CD4-positive, alpha-beta T cell (primary cell): ENCODE results near the gene DBN1. TPM values are rescaled to one million over a fixed set of nuclear protein-coding genes. Genes with fewer than 3 reads are reported as not detected.

ENCODE experiments used
- ATAC-seq: fragments of 200-7000 bp; cut with Tn5 transposase; one replicate; pipeline ENCODE4 v1.10.0; 2022; ENCODE audit warnings: mild to moderate bottlenecking; ENCODE audit not compliant: poor library complexity
- CTCF ChIA-PET: fragments of 350-600 bp; sonication (Branson Sonifier 250); formaldehyde crosslinking; loops from one replicate; lab custom pipeline; 2021; ENCODE audit warnings: antibody characterized with exemption, inconsistent platforms; lab: Charles Lee
- POLR2A ChIA-PET: fragments of 350-600 bp; sonication (Branson Sonifier 250); formaldehyde crosslinking; loops from one replicate; lab custom pipeline; 2021; ENCODE audit warnings: antibody characterized with exemption, inconsistent platforms; lab: Charles Lee
- DNase-seq, 14 experiments: peaks; one replicate each; pipeline ENCODE4 v3.0.0-alpha.2; 2013 to 2020; ENCODE audit warnings: mixed read lengths in 2 of 14
- H3K27ac ChIP-seq, 2 donors: one replicate each; pipeline versions ENCODE4 v1.5.1 to v1.7.0; 2013; ENCODE audit warnings: low read length in 2 of 2, low read depth in 1 of 2, mild to moderate bottlenecking in 1 of 2
- H3K27me3 ChIP-seq, 2 experiments: 1 replicate in 1 of 2; 2 replicates in 1 of 2; pipeline versions ENCODE4 v1.6.1 to v1.7.0; 2013; ENCODE audit warnings: low read length in 2 of 2, control low read depth in 1 of 2, mild to moderate bottlenecking in 1 of 2, moderate library complexity in 1 of 2; ENCODE audit not compliant: insufficient read depth in 2 of 2, control insufficient read depth in 1 of 2
- H3K36me3 ChIP-seq: one replicate; pipeline ENCODE4 v1.6.1; 2013; ENCODE audit warnings: low read length, control low read depth; ENCODE audit not compliant: insufficient read depth
- H3K4me1 ChIP-seq: one replicate; pipeline ENCODE4 v1.6.1; 2013; ENCODE audit warnings: low read length, control low read depth; ENCODE audit not compliant: insufficient read depth
- H3K4me3 ChIP-seq: one replicate; pipeline ENCODE4 v1.5.1; 2013; ENCODE audit warnings: mild to moderate bottlenecking, low read length, moderate library complexity
- H3K9me3 ChIP-seq, 2 experiments: 1 replicate in 1 of 2; 2 replicates in 1 of 2; pipeline versions ENCODE4 v1.6.1 to v1.7.0; 2013; ENCODE audit warnings: low read length in 2 of 2, mild to moderate bottlenecking in 2 of 2, control low read depth in 1 of 2, moderate library complexity in 1 of 2; ENCODE audit not compliant: control insufficient read depth in 1 of 2, insufficient read depth in 1 of 2
- H3K27ac Mint-ChIP-seq: one replicate; pipeline ENCODE4 v1.8.0; 2020; ENCODE audit warnings: mixed read lengths
- H3K27me3 Mint-ChIP-seq: one replicate; pipeline ENCODE4 v1.8.0; 2021; ENCODE audit warnings: mixed read lengths
- H3K36me3 Mint-ChIP-seq: one replicate; pipeline ENCODE4 v1.8.0; 2021; ENCODE audit warnings: low read depth, mixed read lengths
- H3K4me1 Mint-ChIP-seq: one replicate; pipeline ENCODE4 v1.8.0; 2021; ENCODE audit warnings: low read depth, mixed read lengths
- H3K4me3 Mint-ChIP-seq: one replicate; pipeline ENCODE4 v1.8.0; 2020; ENCODE audit warnings: mild to moderate bottlenecking, mixed read lengths
- H3K9me3 Mint-ChIP-seq: one replicate; pipeline ENCODE4 v1.8.0; 2020; ENCODE audit warnings: mixed read lengths
- intact Hi-C, 2 experiments: fragments of 100-400 bp; cut with DNase I in 1 of 2; cut with micrococcal nuclease in 1 of 2; formaldehyde crosslinking; loops; one replicate each; pipeline versions ENCODE4 v1.15.1 to v1.9.0; 2023 to 2025; cut with DNase I, micrococcal nuclease
- total RNA-seq, 174 experiments: library from RNA in 2 of 174; stranded (reverse) in 2 of 174; gene quantifications; one replicate each; pipeline ENCODE4 v1.2.3 and lab custom pipeline; 2021 to 2026
- TF ChIP-seq, protein P1 (sequence below): fragments of 200-600 bp; IDR thresholded peaks from one replicate; pipeline ENCODE4 v1.8.0; 2022; ENCODE audit warnings: antibody characterized with exemption, mild to moderate bottlenecking

DBN1 gene
- total RNA-seq, 2 experiments from 2014 or later = 1.8 to 2.5 TPM

DNA sequence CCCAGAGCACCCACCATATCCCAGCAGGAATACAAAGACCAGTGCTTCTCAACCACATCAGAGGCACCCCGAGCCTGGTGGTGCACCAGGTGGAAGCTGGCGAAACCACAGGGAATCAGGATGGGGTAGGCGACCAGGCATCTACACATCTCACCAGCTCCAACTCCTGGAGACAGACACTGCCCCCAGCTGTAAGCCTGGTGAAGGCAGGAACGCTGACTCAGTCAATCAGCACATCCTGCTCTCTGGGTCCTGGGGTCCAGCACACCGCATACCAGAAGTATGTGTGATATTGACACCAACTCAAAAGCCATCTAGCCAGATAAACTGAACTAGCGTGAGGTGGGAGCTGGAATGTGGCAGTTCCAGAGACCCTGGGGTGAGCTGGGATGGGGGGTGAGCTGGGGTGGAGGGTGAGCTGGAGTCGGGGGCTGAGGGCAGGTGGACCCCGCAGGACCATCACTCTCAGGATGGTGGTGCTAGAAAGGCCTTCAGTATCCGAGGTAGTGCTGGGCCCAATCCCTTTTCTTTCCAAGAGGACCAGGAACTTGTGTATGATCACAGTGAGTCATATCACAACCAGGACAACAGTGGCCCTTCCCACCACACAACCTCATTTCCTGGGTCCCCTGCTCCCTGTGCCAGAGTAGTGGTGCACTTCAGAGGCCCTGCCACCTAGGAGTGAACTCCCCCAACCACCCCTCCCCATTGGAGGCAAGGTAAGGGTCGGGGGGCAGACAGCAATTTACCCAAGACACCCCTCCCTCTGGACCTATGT, 2.5 kb downstream of the DBN1 start:
- CTCF ChIA-PET = interaction anchor here (1.0 to 1.4 kb wide), 2 partner anchors 14 to 15 kb away, joined by 3 to 4 read pairs; no protein-coding TSS in a partner anchor
- Histone ChIP-seq H3K27ac (no peak overlapping the region), H3K4me3 (no peak overlapping the region), H3K4me1 (peaks cover 28% of the 10 kb centered on the region), H3K9me3 (no peaks in the 10 kb centered on the region), H3K36me3 (no peaks in the 10 kb centered on the region), H3K27me3 (peaks cover 0 to 5% of the 10 kb centered on the region in 2 experiments)
- TF ChIP-seq, protein P1, sequence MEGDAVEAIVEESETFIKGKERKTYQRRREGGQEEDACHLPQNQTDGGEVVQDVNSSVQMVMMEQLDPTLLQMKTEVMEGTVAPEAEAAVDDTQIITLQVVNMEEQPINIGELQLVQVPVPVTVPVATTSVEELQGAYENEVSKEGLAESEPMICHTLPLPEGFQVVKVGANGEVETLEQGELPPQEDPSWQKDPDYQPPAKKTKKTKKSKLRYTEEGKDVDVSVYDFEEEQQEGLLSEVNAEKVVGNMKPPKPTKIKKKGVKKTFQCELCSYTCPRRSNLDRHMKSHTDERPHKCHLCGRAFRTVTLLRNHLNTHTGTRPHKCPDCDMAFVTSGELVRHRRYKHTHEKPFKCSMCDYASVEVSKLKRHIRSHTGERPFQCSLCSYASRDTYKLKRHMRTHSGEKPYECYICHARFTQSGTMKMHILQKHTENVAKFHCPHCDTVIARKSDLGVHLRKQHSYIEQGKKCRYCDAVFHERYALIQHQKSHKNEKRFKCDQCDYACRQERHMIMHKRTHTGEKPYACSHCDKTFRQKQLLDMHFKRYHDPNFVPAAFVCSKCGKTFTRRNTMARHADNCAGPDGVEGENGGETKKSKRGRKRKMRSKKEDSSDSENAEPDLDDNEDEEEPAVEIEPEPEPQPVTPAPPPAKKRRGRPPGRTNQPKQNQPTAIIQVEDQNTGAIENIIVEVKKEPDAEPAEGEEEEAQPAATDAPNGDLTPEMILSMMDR = no peak
- Mint-ChIP-seq H3K4me1 (peaks cover 17% of the 10 kb centered on the region), H3K27ac (no peak overlapping the region), H3K9me3 (no peaks in the 10 kb centered on the region), H3K4me3 (peak overlapping the region; percentile 67), H3K27me3 (peaks cover 6% of the 10 kb centered on the region), H3K36me3 (no peaks in the 10 kb centered on the region)
- intact Hi-C loops = no loop called here
- POLR2A ChIA-PET = interaction anchor here (1.4 to 1.7 kb wide), 2 partner anchors 16 to 80 kb away, joined by 3 to 6 read pairs; no protein-coding TSS in a partner anchor
- ATAC-seq = no peak
- DNase-seq = no peak

DNA sequence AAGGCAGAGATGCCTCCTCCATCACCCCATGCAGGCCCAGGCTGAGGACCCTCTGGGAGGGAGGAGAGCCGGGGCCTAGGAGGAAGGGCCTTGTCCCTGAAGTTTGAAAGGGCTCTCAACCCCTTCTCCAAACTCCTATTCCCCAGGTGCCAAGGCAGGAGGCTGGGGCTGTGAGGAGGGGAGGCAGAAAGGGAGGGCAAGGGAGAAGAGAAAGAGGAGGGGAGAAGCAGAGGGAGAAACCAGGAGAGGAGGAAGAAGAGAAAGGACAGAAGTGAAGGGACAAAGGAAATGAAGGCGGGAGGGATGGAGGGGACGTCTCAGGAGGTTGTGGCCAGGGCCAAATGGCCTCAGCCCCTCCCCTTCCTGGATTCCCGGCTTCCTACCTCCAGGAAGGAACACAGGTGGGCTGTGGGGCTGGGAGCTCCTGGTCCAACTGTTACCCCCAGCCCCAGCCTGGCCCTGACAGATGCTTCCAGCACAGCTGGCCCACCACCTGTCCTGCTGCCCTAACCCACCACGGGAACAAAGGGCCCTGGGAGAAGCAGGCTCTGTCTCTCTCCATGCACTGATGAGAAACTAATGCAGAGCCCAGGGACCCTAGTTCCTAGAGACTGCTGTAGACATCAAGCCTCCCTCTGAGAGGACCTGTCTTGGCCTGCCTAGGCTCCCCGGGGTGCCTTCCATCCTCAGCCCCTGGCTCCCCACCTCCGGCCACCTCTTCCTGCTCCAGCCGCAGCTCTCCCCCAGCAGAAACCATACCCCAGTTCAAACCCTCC, 3.5 kb downstream of the DBN1 start:
- Mint-ChIP-seq H3K4me1 (peaks cover 8% of the 10 kb centered on the region), H3K27ac (no peak overlapping the region), H3K9me3 (no peaks in the 10 kb centered on the region), H3K27me3 (peaks cover 6% of the 10 kb centered on the region), H3K36me3 (no peaks in the 10 kb centered on the region), H3K4me3 (peak overlapping the region; percentile 79)
- no peaks in the 10 kb centered on the region for H3K36me3 ChIP-seq
- no peak for DNase-seq
- no peak overlapping the region for H3K27ac ChIP-seq
- intact Hi-C loops = no loop called here
- CTCF ChIA-PET = interaction anchor here (1.4 kb wide), 1 partner anchor 160 kb away, joined by 3 read pairs; no protein-coding TSS in a partner anchor
- POLR2A ChIA-PET = interaction anchor here (1.4 kb wide), 1 partner anchor 79 kb away, joined by 3 read pairs; no protein-coding TSS in a partner anchor
- H3K4me3 ChIP-seq = no peak overlapping the region
- no peak for ATAC-seq
- peaks cover 0 to 5% of the 10 kb centered on the region in 2 experiments for H3K27me3 ChIP-seq
- TF ChIP-seq, protein P1 = no peak
- peaks cover 28% of the 10 kb centered on the region for H3K4me1 ChIP-seq
- no peaks in the 10 kb centered on the region for H3K9me3 ChIP-seq

DNA sequence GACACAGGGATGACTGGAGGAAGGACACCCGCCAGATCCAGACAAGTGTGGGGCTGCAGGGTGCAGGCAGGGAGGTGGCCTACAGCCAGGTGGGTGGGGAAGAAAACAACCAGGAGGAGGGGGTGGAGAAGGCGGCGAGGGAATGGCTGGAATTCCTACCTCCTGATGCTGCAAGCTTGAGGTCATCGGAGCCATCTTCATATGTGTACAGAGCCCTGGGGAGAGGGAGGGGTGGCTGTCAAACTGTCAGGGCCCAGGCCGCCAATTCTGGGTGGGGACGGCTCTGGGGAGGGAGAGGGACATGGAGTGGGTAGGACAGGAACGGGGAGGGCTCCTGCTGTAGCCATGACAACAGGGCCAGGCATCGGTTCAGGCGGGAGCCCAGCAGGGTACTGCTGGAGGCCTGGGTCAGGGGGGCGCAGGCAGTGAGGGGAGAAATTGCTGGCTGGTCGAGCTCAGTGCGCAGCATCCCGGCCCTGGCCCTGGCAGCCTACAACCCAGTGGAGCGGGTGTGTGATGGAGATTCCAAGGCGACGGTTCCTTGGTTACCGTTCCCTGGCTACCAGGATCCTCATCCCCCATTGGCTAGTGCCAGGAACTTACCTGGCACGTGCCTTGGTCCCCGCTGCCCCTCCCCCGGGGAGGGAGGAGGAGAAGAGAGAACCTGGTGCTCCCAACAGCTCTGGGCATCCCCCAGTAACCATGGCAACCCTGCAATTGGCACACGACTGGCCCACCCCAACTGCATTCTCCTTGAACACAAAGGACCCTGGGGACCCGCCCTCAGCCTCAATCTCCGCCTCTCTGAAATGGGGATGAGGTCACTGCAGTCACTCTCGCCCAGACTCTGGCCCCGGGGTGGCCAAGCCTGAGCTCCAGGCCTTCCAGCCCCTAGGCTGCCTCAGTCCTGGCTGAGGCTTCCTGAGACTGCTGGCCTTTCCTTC, 4.5 kb downstream of the DBN1 start:
- Histone ChIP-seq H3K27ac (no peak overlapping the region), H3K9me3 (no peaks in the 10 kb centered on the region), H3K4me1 (peaks cover 18% of the 10 kb centered on the region), H3K4me3 (no peak overlapping the region), H3K36me3 (no peaks in the 10 kb centered on the region), H3K27me3 (peaks cover 0 to 5% of the 10 kb centered on the region in 2 experiments)
- peaks cover 2% of the 10 kb centered on the region for H3K27me3 Mint-ChIP-seq
- peaks cover 2% of the 10 kb centered on the region for H3K4me1 Mint-ChIP-seq
- no peak overlapping the region for H3K4me3 Mint-ChIP-seq
- ChIA-PET CTCF (interaction anchor here (1.4 kb wide), 1 partner anchor 159 kb away, joined by 3 read pairs; no protein-coding TSS in a partner anchor), POLR2A (interaction anchor here (0.6 kb wide), 1 partner anchor 275 kb away, joined by 4 read pairs; no protein-coding TSS in a partner anchor)
- TF ChIP-seq, protein P1 = no peak
- no peak overlapping the region for H3K27ac Mint-ChIP-seq
- ATAC-seq (no peak), DNase-seq (no peak)
- no peaks in the 10 kb centered on the region for H3K36me3 Mint-ChIP-seq
- intact Hi-C loops = no loop called here
- H3K9me3 Mint-ChIP-seq = no peaks in the 10 kb centered on the region
